Fibroblast of peridontal ligament (primary cell): ENCODE data around the gene BRAF.
"Not testable (repeated sequence)": the region's sequence is repeated elsewhere in the genome, so short reads cannot be mapped to it uniquely, and the experiment has no call there.

ENCODE experiments used
- DNase-seq: peaks from one replicate; pipeline ENCODE4 v3.0.0-alpha.2; 2010; ENCODE audit errors: extremely low read depth

BRAF gene

DNA sequence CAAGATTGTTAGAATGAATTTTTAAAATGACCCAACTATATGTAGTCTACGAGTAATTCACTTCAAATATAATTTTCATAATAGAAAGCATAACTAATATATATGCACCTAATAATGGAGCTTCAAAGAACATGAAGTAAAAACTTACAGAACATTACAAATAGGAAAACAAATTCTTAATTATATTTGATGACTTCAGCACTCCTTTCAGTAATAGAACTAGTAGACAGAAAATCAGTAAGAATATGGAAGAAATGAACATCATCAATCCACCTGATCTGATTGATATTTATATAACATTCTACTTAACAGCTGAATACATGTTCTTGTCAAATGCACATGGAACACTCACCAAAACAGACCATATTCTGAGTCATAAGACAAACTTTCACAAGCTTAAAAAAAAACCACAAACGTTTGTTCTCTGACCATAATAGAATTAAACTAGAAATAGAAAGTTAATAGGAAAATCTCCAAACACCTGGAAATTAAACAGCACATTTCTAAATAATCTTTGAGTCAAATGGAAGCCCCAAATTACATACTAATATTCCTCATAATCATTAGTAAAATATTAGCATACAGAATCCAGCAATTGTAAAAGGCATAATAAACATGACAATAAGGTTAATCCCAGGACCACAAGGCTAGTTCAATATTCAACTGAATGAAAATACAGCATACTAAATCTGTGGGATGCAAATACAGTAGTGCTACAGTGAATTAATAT lies 48.0 kb downstream of the BRAF start:
- DNase-seq: peak; percentile 70

DNA sequence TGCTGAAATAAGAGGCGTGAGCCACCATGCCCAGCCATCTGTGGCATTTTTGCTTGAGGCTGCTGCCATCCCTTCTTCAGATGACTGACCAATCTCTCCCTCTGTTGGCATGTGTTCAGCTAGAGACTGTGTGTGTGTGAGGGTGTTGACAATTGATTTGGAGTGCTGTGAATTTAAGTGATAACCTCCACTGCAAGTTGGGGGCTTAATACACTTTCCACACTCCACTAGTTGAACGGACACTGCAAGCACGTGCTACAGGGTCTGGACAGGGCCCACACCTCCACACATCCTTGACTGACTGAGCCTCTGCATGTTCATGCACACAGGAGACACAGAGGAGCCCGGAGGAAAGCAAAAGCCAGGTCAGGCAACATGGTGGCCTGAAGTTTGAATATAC lies 51.3 kb downstream of the BRAF start:
- no peak for DNase-seq

- DNase-seq: no peak
Observed at GRCh38 chr7:140870003-140870402, 54.7 kb downstream of the BRAF start.

- DNase-seq: no peak
Observed at GRCh38 chr7:140869430-140869829, 55.3 kb downstream of the BRAF start.

GRCh38 chr7:140867467-140868462 lies 57.0 kb downstream of the BRAF start:
- DNase-seq: no peak

- no peak for DNase-seq
Observed at GRCh38 chr7:140866926-140867325, 57.8 kb downstream of the BRAF start.

DNA sequence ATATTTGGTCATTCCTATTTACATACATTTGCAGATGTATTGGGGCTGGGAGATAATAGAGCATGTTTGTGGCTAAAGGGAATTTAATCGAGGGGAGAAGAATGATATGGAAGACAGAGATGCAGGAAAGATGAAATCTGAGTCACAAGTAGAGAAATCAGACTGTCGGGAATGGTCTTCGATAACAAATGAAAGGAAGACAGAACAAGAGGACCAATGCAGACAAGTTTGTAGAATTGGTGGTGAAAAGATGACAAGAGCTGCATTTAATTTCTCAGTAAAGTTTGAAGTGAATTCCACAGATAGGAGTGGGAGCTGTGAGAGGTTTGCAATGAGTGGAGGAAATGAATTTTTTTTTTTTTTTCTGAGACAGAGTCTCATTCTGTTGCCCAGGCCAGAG lies 60.0 kb downstream of the BRAF start:
- no peak for DNase-seq

DNA sequence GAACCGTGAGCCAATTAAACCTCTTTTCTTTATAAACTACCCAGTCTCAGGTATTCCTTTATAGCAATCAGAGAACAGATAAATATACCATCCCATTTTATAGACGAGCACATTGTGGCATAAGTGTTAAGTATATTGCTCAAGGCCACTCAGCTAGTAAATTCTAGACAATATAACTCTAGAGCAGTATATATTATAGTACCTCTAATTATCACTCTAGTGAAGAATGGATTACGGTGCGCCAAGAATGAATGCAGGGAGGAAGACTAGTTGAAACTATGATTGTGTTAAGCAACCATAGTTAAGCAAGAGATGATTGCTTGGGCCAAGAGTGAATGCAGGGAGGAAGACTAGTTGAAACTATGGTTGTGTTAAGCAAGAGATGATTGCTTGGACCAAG lies 60.9 kb downstream of the BRAF start:
- no peak for DNase-seq

DNA sequence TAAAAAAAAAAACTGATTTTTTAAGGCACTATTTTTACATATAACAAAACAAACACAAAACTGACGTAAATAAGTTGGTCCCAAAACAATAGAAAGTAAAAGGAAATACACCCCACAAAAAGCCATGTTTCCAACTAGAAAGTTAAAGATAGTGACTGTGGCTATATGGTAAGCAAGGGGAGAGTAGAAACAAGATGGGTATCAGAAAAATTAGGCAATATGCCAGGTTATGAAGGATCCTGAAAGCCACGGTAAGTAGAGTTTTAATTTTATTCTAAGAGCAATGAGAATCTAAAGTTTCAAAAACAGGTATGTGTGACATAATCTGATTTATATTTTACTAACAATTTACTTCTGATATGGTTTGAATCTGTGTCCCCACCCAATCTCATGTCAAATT lies 61.5 kb downstream of the BRAF start:
- no peak for DNase-seq

DNA sequence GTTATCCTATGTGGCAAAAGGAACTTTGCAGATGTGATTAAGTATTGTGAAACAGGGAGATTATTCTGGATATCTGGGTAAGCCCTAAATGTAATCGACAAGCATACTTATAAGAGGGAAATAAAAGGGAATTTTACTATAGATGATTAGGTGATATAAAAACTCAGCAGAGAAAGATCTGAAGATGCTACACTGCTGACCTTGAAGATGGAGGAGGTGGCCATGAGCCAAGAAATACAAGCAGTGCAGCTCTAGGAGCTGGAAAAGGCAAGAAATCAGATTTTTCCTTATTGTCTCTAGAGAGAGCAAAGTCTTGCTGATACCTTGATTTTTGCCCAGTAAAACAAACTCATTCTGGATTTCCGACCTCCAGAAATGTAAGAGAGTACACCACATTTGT lies 67.7 kb downstream of the BRAF start:
- DNase-seq: no peak

- DNase-seq: peak; percentile 38
Observed at GRCh38 chr7:140841166-140841715, 83.5 kb downstream of the BRAF start.

GRCh38 chr7:140831724-140832123 lies 93.0 kb downstream of the BRAF start:
- no peak for DNase-seq

- DNase-seq: no peak
Observed at GRCh38 chr7:140829720-140830119, 95.0 kb downstream of the BRAF start.

DNA sequence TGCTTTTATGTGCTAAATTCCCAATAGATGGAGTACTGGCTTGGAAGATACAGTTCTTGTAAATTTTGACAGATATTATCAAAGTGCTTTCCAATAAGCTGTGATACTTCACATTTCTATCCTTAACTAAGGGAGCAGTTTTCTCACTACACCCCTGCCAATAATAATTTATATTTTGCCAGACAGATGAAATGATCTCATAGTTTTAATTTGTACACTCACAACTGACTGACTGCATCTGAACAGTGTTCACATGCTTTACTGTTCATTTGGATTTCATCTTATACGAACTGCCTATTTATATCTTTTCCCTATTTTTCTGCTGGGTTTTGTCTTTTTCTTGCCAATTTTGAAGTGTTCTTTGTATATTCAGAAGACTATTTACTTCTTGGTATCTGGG lies 96.0 kb downstream of the BRAF start:
- DNase-seq: no peak

GRCh38 chr7:140817383-140817782 lies 107.3 kb downstream of the BRAF start:
- not testable (repeated sequence) for DNase-seq

DNA sequence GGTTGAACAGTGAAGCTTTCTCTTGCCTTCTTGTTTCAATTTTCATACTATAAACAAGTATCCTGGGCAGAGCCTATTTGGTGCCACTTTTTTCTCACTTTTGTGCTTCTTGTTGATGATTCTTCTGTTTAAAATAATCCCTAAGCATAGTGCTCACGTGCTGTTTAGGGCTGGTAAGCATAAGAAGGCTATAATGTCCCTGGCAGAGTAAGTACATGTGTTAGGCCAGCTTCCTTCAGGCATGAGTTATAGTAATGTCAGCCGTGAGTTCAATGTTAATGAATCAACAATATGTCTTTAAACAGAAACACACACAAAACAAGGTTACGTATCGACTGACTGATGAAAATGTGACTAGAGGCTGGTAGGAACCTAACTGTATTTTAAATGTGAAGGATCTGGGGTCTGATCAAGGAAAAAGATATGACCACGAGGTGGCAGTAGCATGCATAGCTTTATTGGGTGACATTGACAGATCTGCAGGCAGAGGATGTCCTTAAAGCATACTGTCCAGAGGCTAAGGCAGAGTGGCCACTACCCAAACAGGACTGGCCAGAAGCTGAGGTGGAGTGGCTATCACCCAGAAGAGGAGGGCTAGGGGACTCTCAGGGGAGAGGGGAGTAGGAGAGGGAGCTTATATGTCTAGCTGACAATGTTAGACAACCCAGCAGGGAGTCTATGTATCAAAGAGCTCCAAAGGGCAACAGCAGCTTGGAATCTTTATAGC lies 113.7 kb downstream of the BRAF start:
- DNase-seq: peak; percentile 82

- DNase-seq: no peak
Observed at GRCh38 chr7:140810385-140810784, 114.3 kb downstream of the BRAF start.

DNA sequence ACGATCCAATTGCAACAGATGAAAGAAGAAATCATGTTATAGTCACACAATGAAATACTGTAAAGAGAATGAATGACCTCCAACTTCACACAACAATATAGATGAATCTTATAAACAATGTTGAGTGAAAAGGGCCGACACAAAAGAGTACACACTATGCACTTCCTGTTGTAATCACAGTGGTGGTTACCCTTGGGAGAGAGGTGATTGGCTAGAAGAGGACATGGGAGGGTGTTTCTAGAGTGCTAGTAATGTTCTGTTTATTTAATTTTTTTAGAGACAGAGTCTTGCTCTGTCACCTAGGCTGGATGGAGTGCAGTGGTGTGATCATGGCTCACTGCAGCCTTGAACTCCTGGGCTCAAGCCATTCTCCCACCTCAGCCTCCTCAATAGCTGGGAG lies 145.8 kb downstream of the BRAF start:
- no peak for DNase-seq

GRCh38 chr7:140778568-140778967 lies 146.2 kb downstream of the BRAF start:
- no peak for DNase-seq

DNA sequence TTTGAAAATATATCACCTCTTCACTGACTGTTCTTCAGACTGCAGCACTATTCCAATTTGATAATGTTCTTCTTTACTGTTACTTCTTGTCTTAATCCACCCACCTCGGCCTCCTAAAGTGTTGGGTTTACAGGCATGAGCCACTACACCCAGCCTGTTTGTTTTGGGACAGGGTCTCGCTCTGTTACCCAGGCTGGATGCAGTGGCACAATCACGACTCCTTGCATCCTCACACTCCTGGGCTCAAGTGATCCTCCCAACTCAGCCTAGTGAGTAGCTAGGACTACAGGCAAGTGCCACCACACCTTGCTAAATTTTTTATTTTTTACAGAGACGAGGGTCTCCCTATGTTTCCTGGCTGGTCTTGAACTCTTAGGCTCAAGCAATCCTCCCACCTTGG lies 150.4 kb downstream of the BRAF start:
- DNase-seq: no peak

- DNase-seq: no peak
Observed at GRCh38 chr7:140773104-140773503, 151.6 kb downstream of the BRAF start.

DNA sequence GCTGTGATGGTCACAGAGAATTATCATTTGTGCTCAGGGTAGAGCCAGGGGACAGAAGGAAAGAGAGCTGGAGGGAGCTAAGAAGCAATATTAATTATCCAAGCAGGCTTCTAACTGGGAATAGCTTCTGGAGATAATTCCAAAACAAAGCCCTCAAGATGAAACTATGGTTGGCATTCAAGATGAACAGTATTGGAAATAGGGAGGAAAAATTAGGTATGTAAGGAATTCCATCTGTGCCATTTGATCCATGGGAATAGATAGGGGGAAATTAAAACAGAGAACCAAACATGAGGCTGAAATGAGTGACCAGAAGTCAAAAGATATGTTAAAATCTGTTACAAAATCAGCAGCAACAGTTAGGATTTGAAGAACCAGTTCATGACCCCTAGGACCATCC lies 152.9 kb downstream of the BRAF start:
- DNase-seq: no peak
